Ramos (cell line): ENCODE measurements around the gene SPTLC1.

Source experiments
- in situ Hi-C: fragments of 300-500 bp; cut with MboI; formaldehyde crosslinking; loops from one replicate; pipeline ENCODE4 v1.14.3; 2022; ENCODE audit warnings: low sequenced_read_pairs; ENCODE audit not compliant: unreplicated experiment

SPTLC1 gene

DNA sequence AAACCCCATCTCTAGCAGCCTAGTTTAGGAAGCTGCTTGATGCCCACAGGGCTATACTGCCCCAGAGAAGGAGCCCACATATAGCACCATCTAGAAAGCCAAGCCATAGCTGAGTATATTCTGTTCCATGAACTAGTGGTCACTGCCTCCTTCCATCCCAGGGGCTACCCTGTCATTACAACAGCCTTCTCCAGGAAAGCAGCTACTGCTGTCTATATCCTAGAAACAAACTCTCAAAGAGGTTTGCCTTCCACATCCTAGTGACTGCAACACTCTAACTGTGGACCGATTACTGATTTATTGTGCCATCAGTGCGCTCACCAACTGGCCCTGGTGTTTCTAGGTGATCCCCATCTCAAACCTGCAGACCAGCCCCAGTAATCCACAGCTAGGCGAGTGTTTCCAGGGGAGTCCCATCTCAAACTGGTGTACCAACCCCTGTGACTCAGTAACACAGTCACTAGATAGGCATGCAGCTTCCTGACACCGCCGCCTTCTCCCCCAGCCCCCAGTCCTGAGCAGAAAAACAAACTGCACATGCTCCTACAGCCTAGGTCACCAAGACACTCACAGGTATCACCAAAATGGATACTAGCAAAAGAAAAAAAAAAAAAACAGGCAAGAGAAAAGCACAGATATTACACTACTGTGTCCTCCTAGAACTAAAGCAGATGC, 14.8 kb downstream of the SPTLC1 start:
- in situ Hi-C loops: no loop called here

GRCh38 chr9:92098638-92099037, 16.6 kb downstream of the SPTLC1 start:
- in situ Hi-C loops: no loop called here

GRCh38 chr9:92097997-92098482, 17.2 kb downstream of the SPTLC1 start:
- in situ Hi-C loops: no loop called here

GRCh38 chr9:92095236-92095635, 20.0 kb downstream of the SPTLC1 start:
- in situ Hi-C loops: no loop called here

DNA sequence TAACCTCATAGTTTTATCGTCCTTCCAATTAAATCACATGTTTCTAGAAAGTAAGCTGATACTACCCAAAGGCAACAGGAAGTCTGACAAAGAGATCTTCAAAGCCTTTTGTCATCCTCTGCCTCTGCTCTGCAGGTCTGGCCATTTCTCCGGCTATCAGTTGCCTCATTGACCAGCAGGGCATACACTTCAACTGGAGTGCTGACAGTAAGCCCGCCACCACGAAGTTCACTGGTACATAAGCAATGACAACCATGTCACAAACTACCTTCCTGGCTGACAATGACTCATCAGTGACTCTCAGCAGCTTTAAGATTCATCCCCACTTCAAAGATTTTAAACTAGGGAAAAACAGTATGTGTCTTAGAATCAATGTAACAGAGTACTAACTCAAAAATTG, 20.6 kb downstream of the SPTLC1 start:
- in situ Hi-C loops: no loop called here

DNA sequence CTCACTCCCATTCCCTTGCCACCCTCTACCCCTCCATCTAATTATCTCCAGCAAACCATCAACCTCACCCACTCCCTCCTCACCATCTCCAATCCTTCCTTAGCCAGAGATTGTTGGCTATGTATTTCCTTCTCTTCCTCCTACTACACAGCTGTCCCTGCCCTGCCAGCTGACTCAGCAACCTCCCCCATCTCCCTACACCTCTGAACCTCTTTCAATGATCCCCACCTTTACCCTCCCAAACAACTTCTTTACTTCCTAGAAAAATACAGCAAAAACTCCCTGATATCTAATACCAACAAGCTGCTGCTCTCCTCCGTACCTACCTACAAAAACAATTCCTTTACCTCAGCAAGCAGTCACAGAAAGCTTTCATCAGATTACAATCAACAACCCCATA, 37.3 kb downstream of the SPTLC1 start:
- in situ Hi-C loops: no loop called here

- in situ Hi-C loops: no loop called here
Observed at GRCh38 chr9:92071634-92072033, 43.6 kb downstream of the SPTLC1 start.

DNA sequence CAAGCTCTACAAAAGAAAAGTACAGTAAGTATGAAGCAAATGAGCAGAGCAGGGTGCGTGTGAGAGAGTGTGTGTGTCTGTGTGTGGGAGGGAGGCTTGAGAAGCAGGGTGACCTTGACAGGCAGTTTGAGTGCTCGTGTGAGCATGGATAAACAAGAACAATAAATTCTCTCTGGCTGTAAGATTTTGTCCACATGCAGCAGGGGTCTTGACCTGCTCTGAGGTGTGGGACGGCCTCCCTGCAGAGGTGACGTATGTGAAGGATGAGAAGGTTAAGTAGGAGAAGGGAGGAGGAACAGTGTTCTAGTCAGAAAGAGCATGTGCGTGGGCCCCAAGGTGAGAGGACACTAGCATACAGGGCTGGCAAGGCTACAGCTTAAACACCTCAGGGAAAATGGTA, 49.0 kb downstream of the SPTLC1 start:
- in situ Hi-C loops: no loop called here

DNA sequence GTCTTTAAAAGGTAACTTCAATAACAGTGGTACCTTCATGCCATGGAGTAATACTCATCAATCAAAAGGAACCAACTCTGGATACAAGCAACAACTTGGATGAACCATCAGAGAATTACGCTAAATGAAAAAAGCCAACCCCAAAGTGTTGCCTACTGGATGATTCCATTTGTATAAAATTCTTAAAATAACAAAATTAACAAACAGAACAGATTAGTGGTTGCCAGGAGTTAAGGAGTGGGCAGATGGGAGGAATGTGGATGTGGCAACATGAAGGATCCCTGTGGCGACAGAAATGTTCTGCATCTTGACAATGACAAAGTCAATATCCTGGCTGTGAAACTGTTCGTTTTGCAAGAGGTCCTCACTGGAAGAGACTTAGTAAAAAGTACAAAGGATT, 50.5 kb downstream of the SPTLC1 start:
- in situ Hi-C loops: no loop called here

DNA sequence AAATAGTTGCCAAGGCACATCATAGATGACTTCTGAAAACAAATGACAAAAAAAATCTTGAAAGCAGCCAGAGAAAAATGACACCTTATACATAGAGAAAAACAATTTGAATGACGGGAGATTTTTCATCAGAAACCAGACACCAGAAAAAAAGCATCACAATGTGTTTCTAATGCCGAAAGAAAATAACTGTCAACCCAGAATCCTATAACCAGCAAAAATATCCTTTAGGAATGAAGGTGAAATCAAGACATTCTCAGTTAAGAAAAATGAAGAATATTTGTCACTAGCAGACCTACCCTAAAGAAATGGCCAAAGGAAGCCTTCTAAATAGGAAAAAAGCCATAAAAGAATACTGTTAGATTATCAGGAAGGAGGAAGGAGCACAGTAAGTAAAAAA, 54.0 kb downstream of the SPTLC1 start:
- in situ Hi-C loops: no loop called here

GRCh38 chr9:92059661-92060060, 55.6 kb downstream of the SPTLC1 start:
- in situ Hi-C loops: no loop called here

- in situ Hi-C loops: no loop called here
Observed at GRCh38 chr9:92058723-92059444, 56.3 kb downstream of the SPTLC1 start.

GRCh38 chr9:92058026-92058425, 57.2 kb downstream of the SPTLC1 start:
- in situ Hi-C loops: no loop called here

GRCh38 chr9:92057226-92057625, 58.0 kb downstream of the SPTLC1 start:
- in situ Hi-C loops: no loop called here

GRCh38 chr9:92055624-92056023, 59.6 kb downstream of the SPTLC1 start:
- in situ Hi-C loops: no loop called here

GRCh38 chr9:92048924-92049625, 66.1 kb downstream of the SPTLC1 start:
- in situ Hi-C loops: no loop called here

GRCh38 chr9:92047500-92047899, 67.7 kb downstream of the SPTLC1 start:
- in situ Hi-C loops: no loop called here

DNA sequence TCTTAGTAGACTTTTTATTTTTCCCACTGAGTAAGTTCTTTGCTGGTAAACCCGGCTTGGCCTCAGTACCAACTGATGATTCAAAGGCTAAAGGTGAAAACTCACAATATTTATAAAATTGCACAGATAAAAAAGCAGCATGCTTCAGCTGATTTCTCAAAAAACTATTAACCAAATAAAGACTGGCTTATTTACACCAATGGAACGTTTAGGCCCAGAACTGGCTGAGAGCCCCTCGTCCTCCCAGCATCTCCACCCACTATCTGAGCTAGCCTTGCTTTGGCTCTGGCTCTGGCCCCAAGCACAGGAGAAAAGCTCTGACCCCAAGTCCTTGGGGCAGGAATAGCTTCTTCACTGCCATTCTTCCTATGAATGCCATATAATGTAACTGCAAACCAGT, 68.5 kb downstream of the SPTLC1 start:
- in situ Hi-C loops: no loop called here

GRCh38 chr9:92044936-92045335, 70.3 kb downstream of the SPTLC1 start:
- in situ Hi-C loops: no loop called here

GRCh38 chr9:92043002-92043401, 72.2 kb downstream of the SPTLC1 start:
- in situ Hi-C loops: no loop called here

- in situ Hi-C loops: no loop called here
Observed at GRCh38 chr9:92042260-92042659, 73.0 kb downstream of the SPTLC1 start.
